B cell (primary cell): Measurements from ENCODE around the gene MYOF. TPM values are rescaled to one million over a fixed set of nuclear protein-coding genes. Genes with fewer than 3 reads are reported as not detected.

ENCODE experiments used
- ATAC-seq: fragments of 200-7000 bp; cut with Tn5 transposase; one replicate; pipeline ENCODE4 v1.10.0; 2021; ENCODE audit warnings: low read depth, mild to moderate bottlenecking, moderate number of reproducible peaks, moderate library complexity
- CTCF ChIA-PET: fragments of 350-600 bp; sonication (Branson Sonifier 250); formaldehyde crosslinking; loops from one replicate; lab custom pipeline; 2021; ENCODE audit warnings: antibody characterized with exemption, inconsistent platforms; lab: Charles Lee
- POLR2A ChIA-PET: fragments of 350-600 bp; sonication (Branson Sonifier 250); formaldehyde crosslinking; loops from one replicate; lab custom pipeline; 2021; ENCODE audit warnings: antibody characterized with exemption; lab: Charles Lee
- DNase-seq: peaks from one replicate; pipeline ENCODE4 v3.0.0; 2013
- H2AFZ ChIP-seq: 2 replicates; pipeline ENCODE4 v1.6.1; 2012; ENCODE audit warnings: mild to moderate bottlenecking, low read depth, low read length; ENCODE audit not compliant: insufficient read depth, poor library complexity, severe bottlenecking
- H3K27ac ChIP-seq, 2 donors: 1 replicate in 1 of 2; 2 replicates in 1 of 2; pipeline ENCODE4 v1.5.1; 2012 to 2013; ENCODE audit warnings: low read length in 2 of 2, mild to moderate bottlenecking in 2 of 2, moderate library complexity in 1 of 2
- H3K27me3 ChIP-seq, 4 experiments: fragments of 200-600 bp in 1 of 4; sonication (generic) in 1 of 4; replicated peaks in 1 of 4; 1 replicate in 2 of 4; 2 replicates in 2 of 4; pipeline versions ENCODE4 v1.6.1 to v1.7.0; 2013 to 2016; ENCODE audit warnings: low read length in 3 of 4, mild to moderate bottlenecking in 2 of 4, mixed read lengths in 1 of 4, moderate library complexity in 1 of 4; ENCODE audit not compliant: insufficient read depth in 4 of 4, control insufficient read depth in 3 of 4; ENCODE audit errors: control extremely low read depth in 1 of 4
- H3K36me3 ChIP-seq, 2 experiments: replicated peaks in 1 of 2; 1 replicate in 1 of 2; 2 replicates in 1 of 2; pipeline versions ENCODE4 v1.6.1 to v1.7.1; 2013; ENCODE audit warnings: low read length in 1 of 2; ENCODE audit not compliant: insufficient read depth in 2 of 2, control insufficient read depth in 1 of 2; ENCODE audit errors: control extremely low read depth in 1 of 2, extremely low read depth in 1 of 2
- H3K4me1 ChIP-seq, 2 donors: fragments of 200-600 bp in 1 of 2; sonication (generic) in 1 of 2; 1 replicate in 1 of 2; 2 replicates in 1 of 2; pipeline versions ENCODE4 v1.5.1 to v1.6.1; 2013 to 2017; ENCODE audit warnings: low read length in 2 of 2; ENCODE audit not compliant: control insufficient read depth in 2 of 2, insufficient read depth in 2 of 2
- H3K4me2 ChIP-seq: replicated peaks from 2 replicates; pipeline ENCODE3; 2012; ENCODE audit warnings: mild to moderate bottlenecking, low read depth, low read length; ENCODE audit not compliant: poor library complexity, severe bottlenecking
- H3K4me3 ChIP-seq, 5 experiments: fragments of 200-600 bp in 1 of 5; sonication (generic) in 1 of 5; 1 replicate in 3 of 5; 2 replicates in 2 of 5; pipeline versions ENCODE4 v1.5.1 to v1.7.0; 2011 to 2016; ENCODE audit warnings: low read length in 4 of 5, mild to moderate bottlenecking in 4 of 5, low read depth in 2 of 5, control low read depth in 1 of 5, moderate library complexity in 1 of 5; ENCODE audit not compliant: insufficient read depth in 1 of 5; ENCODE audit errors: control extremely low read depth in 1 of 5, extremely low read depth in 1 of 5
- H3K79me2 ChIP-seq: fragments of 200-600 bp; sonication (generic); one replicate; pipeline ENCODE4 v1.6.0; 2016; ENCODE audit warnings: low read length; ENCODE audit not compliant: control insufficient read depth, insufficient read depth
- H3K9ac ChIP-seq: fragments of 200-600 bp; sonication (generic); 2 replicates; pipeline ENCODE4 v1.6.1; 2017; ENCODE audit warnings: mild to moderate bottlenecking, low read length, moderate library complexity
- H3K9me3 ChIP-seq, 3 donors: one replicate each; pipeline versions ENCODE4 v1.6.1 to v1.7.1; 2013; ENCODE audit warnings: low read length in 2 of 3; ENCODE audit not compliant: control insufficient read depth in 2 of 3, insufficient read depth in 1 of 3; ENCODE audit errors: control extremely low read depth in 1 of 3
- H4K20me1 ChIP-seq: 2 replicates; pipeline ENCODE4 v1.6.0; 2012; ENCODE audit warnings: mild to moderate bottlenecking, low read length; ENCODE audit not compliant: insufficient read depth, control insufficient read depth, poor library complexity, severe bottlenecking
- H3K27ac Mint-ChIP-seq: one replicate; pipeline ENCODE4 v1.8.0; 2021; ENCODE audit warnings: mixed read lengths
- H3K27me3 Mint-ChIP-seq: one replicate; pipeline ENCODE4 v1.8.0; 2021; ENCODE audit warnings: mixed read lengths
- H3K4me1 Mint-ChIP-seq: one replicate; pipeline ENCODE4 v1.8.0; 2021; ENCODE audit warnings: mixed read lengths
- H3K4me3 Mint-ChIP-seq: one replicate; pipeline ENCODE4 v1.8.0; 2021; ENCODE audit warnings: mixed read lengths
- H3K9me3 Mint-ChIP-seq: one replicate; pipeline ENCODE4 v1.8.0; 2022; ENCODE audit warnings: mixed read lengths; ENCODE audit not compliant: insufficient read depth
- CTCF ChIP-seq: fragments of 200-600 bp; IDR thresholded peaks from one replicate; pipeline ENCODE4 v1.8.0; 2022; ENCODE audit warnings: antibody characterized with exemption, mild to moderate bottlenecking
- EZH2 ChIP-seq: IDR thresholded peaks from 2 replicates; pipeline ENCODE4 v1.6.1; 2012; ENCODE audit warnings: borderline replicate concordance, low read depth, mild to moderate bottlenecking, moderate library complexity, low read length; ENCODE audit not compliant: insufficient read depth, poor library complexity, severe bottlenecking
- WGBS: methylation state at CpG from one replicate; pipeline ENCODE4 v1.1.5; 2013; ENCODE audit warnings: missing lambda C conversion rate; ENCODE audit not compliant: insufficient coverage; 5-methylcytosine and 5-hydroxymethylcytosine counted together
- intact Hi-C: fragments of 100-400 bp; cut with micrococcal nuclease; formaldehyde crosslinking; loops from one replicate; pipeline ENCODE4 v1.10.0; 2022
- polyA plus RNA-seq: library from polyadenylated mRNA; depleted of rRNA; stranded (reverse); fragments of >200 nt; gene quantifications from 2 replicates; pipeline ENCODE4 v1.2.3, GENCODE V29; 2012
- total RNA-seq, 2 donors: library from RNA; stranded (reverse); fragments of 120-200 nt in 1 of 2; gene quantifications; 1 replicate in 1 of 2; 2 replicates in 1 of 2; pipeline versions ENCODE4 v1.2.3 to v1.2.4, GENCODE V29; 2013 to 2022

The MYOF gene
- total and polyA plus RNA-seq, 2 donors (not counting 1 experiment from before 2014, with no cell fraction given), result 0.07 to 0.18 TPM

DNA sequence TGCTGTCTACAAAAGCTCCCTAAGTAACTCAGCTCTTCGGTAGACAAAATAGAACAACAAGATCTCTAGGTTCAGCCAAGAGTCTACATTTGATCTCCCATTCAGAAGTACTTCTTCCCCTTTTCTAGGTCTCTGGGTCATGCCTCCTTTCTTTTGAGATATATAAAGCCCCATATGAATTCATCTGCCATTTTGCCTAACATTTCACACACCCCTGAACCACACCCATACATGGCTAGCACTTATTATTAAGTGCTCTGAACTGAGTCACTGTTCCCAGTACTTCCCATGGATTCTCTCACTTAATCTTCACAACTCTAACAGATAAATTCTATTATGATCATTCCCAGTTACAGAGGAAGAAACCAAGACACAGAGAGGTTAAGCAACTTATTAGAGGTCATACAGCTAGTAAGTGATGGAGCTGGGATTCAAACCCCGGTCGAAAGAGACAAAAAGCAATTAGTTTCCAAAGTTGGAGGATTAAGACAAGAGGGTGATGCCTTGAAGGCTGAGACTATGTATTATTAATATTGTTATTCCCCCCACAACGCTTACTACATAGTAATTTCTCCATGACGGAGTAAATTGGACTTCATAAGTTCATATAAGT lies 17.3 kb downstream of the MYOF start:
- H3K4me1 Mint-ChIP-seq, result peaks cover 23% of the 10 kb centered on the region
- no peak overlapping the region for H3K4me3 ChIP-seq
- H3K4me2 ChIP-seq, result no peak overlapping the region
- no peak overlapping the region for H3K4me3 Mint-ChIP-seq
- no peak for DNase-seq
- H3K4me1 ChIP-seq, result peaks cover 9 to 17% of the 10 kb centered on the region in 2 donors
- no peaks in the 10 kb centered on the region for H3K79me2 ChIP-seq
- ChIA-PET POLR2A (no interaction called here), CTCF (interaction anchor here (0.6 to 0.7 kb wide), 2 partner anchors 51 to 88 kb away, joined by 3 read pairs; no protein-coding TSS in a partner anchor)
- no peaks in the 10 kb centered on the region for H4K20me1 ChIP-seq
- H3K27ac ChIP-seq, result no peak overlapping the region
- no peak for TF ChIP-seq CTCF
- no peak for TF ChIP-seq EZH2
- H3K9me3 ChIP-seq, result no peaks in the 10 kb centered on the region
- H3K9ac ChIP-seq, result no peak overlapping the region
- H3K27me3 Mint-ChIP-seq, result no peaks in the 10 kb centered on the region
- H3K36me3 ChIP-seq, result no peaks in the 10 kb centered on the region
- H2AFZ ChIP-seq, result no peak overlapping the region
- no peaks in the 10 kb centered on the region for H3K27me3 ChIP-seq
- H3K9me3 Mint-ChIP-seq, result peaks cover 4% of the 10 kb centered on the region
- ATAC-seq, result no peak
- H3K27ac Mint-ChIP-seq, result no peak overlapping the region
- intact Hi-C loops, result no loop called here
- 100% methylated on average over 1 of the region's 5 CpGs for WGBS

GRCh38 chr10:93463723-93464476 lies 18.2 kb downstream of the MYOF start:
- Histone ChIP-seq H3K4me2 (no peak overlapping the region), H3K27me3 (no peaks in the 10 kb centered on the region), H3K4me1 (peaks cover 9 to 17% of the 10 kb centered on the region in 2 donors), H2AFZ (no peak overlapping the region), H3K4me3 (no peak overlapping the region), H3K27ac (no peak overlapping the region), H3K79me2 (no peaks in the 10 kb centered on the region), H4K20me1 (no peaks in the 10 kb centered on the region), H3K36me3 (no peaks in the 10 kb centered on the region), H3K9me3 (no peaks in the 10 kb centered on the region), H3K9ac (no peak overlapping the region)
- no peak for DNase-seq
- POLR2A ChIA-PET, result no interaction called here
- 95% methylated on average over 5 of the region's 6 CpGs for WGBS
- ATAC-seq, result no peak
- Mint-ChIP-seq H3K9me3 (peaks cover 4% of the 10 kb centered on the region), H3K27ac (no peak overlapping the region), H3K4me1 (peaks cover 23% of the 10 kb centered on the region), H3K27me3 (peaks cover under 1% of the 10 kb centered on the region), H3K4me3 (no peak overlapping the region)
- TF ChIP-seq EZH2 (no peak), CTCF (no peak)
- intact Hi-C loops, result no loop called here
- CTCF ChIA-PET, result interaction anchor here (1.1 kb wide), 1 partner anchor 88 kb away, joined by 4 read pairs; no protein-coding TSS in a partner anchor
